CD1c-positive myeloid dendritic cell (primary cell): ENCODE data around the gene IRAK1BP1.
A peak's percentile ranks its signal among the peaks of the same experiment; 100 is the strongest.
"Not testable (repeated sequence)": the region's sequence is repeated elsewhere in the genome, so short reads cannot be mapped to it uniquely, and the experiment has no call there.

ENCODE experiments used
- DNase-seq: peaks from one replicate; pipeline ENCODE4 v3.0.0-alpha.2; 2016; ENCODE audit errors: extremely low spot score

IRAK1BP1 gene

GRCh38 chr6:78889901-78890300, 22.6 kb downstream of the IRAK1BP1 start:
- not testable (repeated sequence) for DNase-seq

- no peak for DNase-seq
These were observed 28.9 kb downstream of the IRAK1BP1 start for GRCh38 chr6:78896227-78896626.

GRCh38 chr6:78908621-78909020, 41.3 kb downstream of the IRAK1BP1 start:
- no peak for DNase-seq

DNA sequence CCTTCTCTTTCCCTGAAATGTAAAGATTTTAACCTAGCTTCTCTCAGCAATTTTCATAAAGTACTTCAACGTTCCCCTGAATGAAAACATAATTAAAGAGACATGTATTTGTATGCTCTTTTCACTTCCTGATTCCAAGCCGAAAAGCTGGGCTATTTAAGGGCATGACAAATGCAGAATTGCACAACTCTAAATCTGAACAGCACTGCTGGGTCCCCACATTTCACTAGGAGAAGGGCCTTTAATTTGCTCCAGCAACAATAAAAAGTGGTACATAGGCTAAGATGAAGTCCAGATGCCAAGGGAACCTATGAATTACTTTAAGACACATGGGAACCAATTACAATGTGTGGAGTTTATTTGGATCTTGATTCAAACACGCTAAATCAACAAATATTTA, 42.0 kb downstream of the IRAK1BP1 start:
- peak; percentile 78 for DNase-seq

DNA sequence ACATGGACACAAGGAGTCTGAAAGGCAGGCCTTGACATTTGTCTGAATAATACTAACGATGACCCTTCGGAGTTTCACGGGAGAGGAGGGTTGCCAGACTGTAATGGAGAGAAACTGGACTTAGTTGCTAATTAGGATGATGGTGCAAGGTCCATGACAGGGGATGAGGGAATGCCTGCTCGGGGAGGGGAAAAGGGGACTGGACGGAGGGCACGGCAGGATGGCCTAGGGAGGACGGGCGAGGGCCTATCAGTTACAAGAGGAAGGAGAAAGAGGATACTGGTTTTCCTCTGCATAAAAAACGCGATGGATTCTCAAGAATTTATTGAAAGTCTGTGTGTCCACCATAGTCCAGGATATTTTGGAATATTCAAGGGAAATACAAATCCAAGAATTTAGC, 42.7 kb downstream of the IRAK1BP1 start:
- DNase-seq, result no peak

- peak; percentile 17 for DNase-seq
These were observed 43.3 kb downstream of the IRAK1BP1 start for GRCh38 chr6:78910591-78911171.

- DNase-seq, result no peak
These were observed 44.0 kb downstream of the IRAK1BP1 start for GRCh38 chr6:78911218-78911940.

GRCh38 chr6:78916411-78916810, 49.1 kb downstream of the IRAK1BP1 start:
- no peak for DNase-seq

GRCh38 chr6:78917788-78918187, 50.4 kb downstream of the IRAK1BP1 start:
- DNase-seq, result no peak

DNA sequence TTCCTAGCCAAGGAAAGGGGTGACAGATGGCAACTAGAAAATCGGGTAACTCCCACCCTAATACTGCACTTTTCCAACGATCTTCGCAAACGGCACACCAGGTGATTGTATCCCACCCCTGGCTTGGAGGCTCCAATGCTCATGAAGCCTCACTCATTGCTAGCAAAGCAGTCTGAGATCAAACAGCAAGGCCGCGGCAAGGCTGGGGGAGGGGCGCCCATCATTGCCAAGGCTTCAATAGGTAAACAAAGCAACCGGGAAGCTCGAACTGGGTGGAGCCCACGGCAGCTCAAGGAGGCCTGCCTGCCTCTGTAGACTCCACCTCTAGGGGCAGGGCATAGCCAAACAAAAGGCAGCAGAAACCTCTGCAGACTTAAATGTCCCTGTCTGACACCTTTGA, 53.8 kb downstream of the IRAK1BP1 start:
- not testable (repeated sequence) for DNase-seq

DNA sequence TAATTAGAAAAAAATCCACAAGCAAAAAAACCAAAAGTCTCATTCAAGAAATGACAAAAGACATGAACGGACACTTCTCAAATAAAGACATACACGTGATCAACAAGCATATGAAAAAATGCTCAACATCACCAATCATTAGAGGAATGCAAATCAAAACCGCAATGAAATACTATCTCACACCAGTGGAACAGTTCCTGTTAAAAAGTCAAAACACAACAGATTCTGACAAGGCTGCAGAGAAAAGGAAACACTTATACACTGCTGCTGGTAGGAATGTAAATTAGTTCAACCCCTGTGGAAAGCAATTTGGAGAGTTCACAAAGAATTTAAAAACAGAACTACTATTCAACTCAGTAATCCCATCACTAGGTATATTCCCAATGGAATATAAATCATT, 58.0 kb downstream of the IRAK1BP1 start:
- DNase-seq, result no peak

DNA sequence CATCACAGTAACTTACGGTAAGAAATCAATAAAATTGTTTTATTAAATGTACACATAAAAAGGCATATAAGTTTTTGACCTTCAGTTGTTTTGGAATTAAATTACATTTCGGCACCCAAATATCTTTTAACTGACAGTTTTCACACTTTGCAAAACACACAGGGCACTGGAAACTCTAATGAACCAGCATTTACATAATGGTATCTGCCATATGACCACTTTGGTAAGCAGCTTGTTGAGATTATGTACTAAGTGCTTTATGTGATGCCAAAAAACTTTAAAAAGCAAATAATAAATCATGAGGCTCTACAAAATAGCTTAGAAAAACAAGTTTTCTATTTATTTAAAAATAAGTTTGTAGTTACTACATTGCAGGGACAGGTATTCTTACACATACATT, 68.2 kb downstream of the IRAK1BP1 start:
- DNase-seq, result no peak

- no peak for DNase-seq
These were observed 69.2 kb downstream of the IRAK1BP1 start for GRCh38 chr6:78936515-78936914.

GRCh38 chr6:78942446-78942845, 75.1 kb downstream of the IRAK1BP1 start:
- no peak for DNase-seq

GRCh38 chr6:78947529-78947928, 80.2 kb downstream of the IRAK1BP1 start:
- DNase-seq, result no peak

DNA sequence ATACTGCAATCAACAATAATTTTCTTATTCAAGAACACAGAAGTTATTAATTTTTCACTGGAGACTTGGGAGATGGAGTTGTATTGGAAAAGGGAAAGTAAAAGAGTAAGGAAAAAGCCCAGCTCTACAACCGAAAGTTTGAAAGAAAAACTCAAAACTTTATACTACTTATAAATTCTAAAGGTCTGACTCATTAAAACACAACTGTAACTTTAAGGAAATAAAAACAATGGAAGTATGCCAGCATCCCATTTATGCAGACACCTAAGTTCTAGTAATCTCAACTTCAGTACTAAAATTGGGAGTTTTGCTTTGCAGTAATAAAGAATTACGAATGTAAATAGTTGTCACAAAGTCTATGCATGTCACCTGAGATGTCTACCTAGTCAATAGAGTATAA, 80.6 kb downstream of the IRAK1BP1 start:
- DNase-seq, result no peak

GRCh38 chr6:78948785-78949184, 81.4 kb downstream of the IRAK1BP1 start:
- no peak for DNase-seq

GRCh38 chr6:78952362-78952761, 85.0 kb downstream of the IRAK1BP1 start:
- no peak for DNase-seq
